Measurements from ENCODE around the gene KRT3. TPM values are rescaled to one million over a fixed set of nuclear protein-coding genes. Genes with fewer than 3 reads are reported as not detected.
"Not testable (repeated sequence)": the region's sequence is repeated elsewhere in the genome, so short reads cannot be mapped to it uniquely, and the experiment has no call there.

Gene KRT3
- total RNA-seq, 1 experiment from 2014 or later = not detected

- Histone ChIP-seq H3K27ac (ENCODE audit: low read length) (no peak overlapping the region), H3K9me3 (ENCODE audit: control insufficient read depth, insufficient read depth, low read depth, low read length) (no peaks in the 10 kb centered on the region), H3K4me3 (ENCODE audit: low read depth in 2 of 2, low read length in 2 of 2) (no peak overlapping the region), H3K36me3 (ENCODE audit: control insufficient read depth, insufficient read depth, low read length) (no peaks in the 10 kb centered on the region), H3K27me3 (ENCODE audit: control insufficient read depth, insufficient read depth, low read length) (no peaks in the 10 kb centered on the region), H3K4me1 (ENCODE audit: control insufficient read depth, insufficient read depth, low read length) (peaks cover 9% of the 10 kb centered on the region; the same call in 1 of the 2 replicates)
- ChIA-PET POLR2A (no interaction called here), CTCF (interaction anchor here (0.6 kb wide), 1 partner anchor 1167 kb away, joined by 7 read pairs; no protein-coding TSS in a partner anchor)
- TF ChIP-seq POLR2AphosphoS5 (IDR thresholded peaks at IDR 0.05; ENCODE audit: low read depth, low read length) (no peak), TCF7L2 (IDR thresholded peaks at IDR 0.05; ENCODE audit: low read depth, low read length) (no peak), SIN3A (IDR thresholded peaks at IDR 0.05; ENCODE audit: borderline replicate concordance, insufficient read depth, low read depth, low read length) (no peak)
- TF ChIP-seq, protein P1, sequence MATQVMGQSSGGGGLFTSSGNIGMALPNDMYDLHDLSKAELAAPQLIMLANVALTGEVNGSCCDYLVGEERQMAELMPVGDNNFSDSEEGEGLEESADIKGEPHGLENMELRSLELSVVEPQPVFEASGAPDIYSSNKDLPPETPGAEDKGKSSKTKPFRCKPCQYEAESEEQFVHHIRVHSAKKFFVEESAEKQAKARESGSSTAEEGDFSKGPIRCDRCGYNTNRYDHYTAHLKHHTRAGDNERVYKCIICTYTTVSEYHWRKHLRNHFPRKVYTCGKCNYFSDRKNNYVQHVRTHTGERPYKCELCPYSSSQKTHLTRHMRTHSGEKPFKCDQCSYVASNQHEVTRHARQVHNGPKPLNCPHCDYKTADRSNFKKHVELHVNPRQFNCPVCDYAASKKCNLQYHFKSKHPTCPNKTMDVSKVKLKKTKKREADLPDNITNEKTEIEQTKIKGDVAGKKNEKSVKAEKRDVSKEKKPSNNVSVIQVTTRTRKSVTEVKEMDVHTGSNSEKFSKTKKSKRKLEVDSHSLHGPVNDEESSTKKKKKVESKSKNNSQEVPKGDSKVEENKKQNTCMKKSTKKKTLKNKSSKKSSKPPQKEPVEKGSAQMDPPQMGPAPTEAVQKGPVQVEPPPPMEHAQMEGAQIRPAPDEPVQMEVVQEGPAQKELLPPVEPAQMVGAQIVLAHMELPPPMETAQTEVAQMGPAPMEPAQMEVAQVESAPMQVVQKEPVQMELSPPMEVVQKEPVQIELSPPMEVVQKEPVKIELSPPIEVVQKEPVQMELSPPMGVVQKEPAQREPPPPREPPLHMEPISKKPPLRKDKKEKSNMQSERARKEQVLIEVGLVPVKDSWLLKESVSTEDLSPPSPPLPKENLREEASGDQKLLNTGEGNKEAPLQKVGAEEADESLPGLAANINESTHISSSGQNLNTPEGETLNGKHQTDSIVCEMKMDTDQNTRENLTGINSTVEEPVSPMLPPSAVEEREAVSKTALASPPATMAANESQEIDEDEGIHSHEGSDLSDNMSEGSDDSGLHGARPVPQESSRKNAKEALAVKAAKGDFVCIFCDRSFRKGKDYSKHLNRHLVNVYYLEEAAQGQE (IDR thresholded peaks at IDR 0.05; ENCODE audit: insufficient read depth in 1 of 2, low read depth in 2 of 2, low read length in 1 of 2) = no peak
- TF ChIP-seq, protein P2, sequence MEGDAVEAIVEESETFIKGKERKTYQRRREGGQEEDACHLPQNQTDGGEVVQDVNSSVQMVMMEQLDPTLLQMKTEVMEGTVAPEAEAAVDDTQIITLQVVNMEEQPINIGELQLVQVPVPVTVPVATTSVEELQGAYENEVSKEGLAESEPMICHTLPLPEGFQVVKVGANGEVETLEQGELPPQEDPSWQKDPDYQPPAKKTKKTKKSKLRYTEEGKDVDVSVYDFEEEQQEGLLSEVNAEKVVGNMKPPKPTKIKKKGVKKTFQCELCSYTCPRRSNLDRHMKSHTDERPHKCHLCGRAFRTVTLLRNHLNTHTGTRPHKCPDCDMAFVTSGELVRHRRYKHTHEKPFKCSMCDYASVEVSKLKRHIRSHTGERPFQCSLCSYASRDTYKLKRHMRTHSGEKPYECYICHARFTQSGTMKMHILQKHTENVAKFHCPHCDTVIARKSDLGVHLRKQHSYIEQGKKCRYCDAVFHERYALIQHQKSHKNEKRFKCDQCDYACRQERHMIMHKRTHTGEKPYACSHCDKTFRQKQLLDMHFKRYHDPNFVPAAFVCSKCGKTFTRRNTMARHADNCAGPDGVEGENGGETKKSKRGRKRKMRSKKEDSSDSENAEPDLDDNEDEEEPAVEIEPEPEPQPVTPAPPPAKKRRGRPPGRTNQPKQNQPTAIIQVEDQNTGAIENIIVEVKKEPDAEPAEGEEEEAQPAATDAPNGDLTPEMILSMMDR (IDR thresholded peaks at IDR 0.05) = no peak
- BruUV-seq (replicated peaks) = no TSS peak
- no peak for DNase-seq (ENCODE audit: low read depth, low spot score)
- in situ Hi-C loops (cut with HindIII; ENCODE audit: low pct_unique_long_range_greater_than_20kb, low sequenced_read_pairs) = no loop called here
- no peak for ATAC-seq
- intact Hi-C loops (cut with micrococcal nuclease; ENCODE audit: unreplicated experiment) = no loop called here
Observed at GRCh38 chr12:52796839-52797528, 1.1 kb upstream of the KRT3 start.

DNA sequence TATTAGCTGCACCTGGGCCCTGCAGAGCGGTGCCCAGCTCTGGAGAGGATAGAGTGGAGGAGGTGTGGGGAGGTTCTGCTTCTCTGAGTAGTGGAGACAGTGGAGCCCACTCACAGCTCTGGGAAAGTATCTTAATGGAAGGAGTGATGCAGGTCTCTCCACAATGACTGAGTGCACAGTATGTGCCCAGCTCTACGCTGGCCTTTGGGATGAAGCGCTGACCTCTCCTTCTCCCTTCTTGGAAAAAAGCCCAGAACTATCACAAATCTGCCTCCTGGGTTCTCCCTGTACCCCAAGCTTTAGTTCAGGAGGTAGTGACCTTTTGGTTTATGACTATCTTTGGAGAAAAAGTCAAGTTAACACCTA is 495 bp upstream of the KRT3 start:
- DNase-seq (ENCODE audit: low read depth, low spot score) = no peak
- Histone ChIP-seq H3K27me3 (ENCODE audit: control insufficient read depth, insufficient read depth, low read length) (no peaks in the 10 kb centered on the region), H3K9me3 (ENCODE audit: control insufficient read depth, insufficient read depth, low read depth, low read length) (no peaks in the 10 kb centered on the region), H3K36me3 (ENCODE audit: control insufficient read depth, insufficient read depth, low read length) (no peaks in the 10 kb centered on the region), H3K27ac (ENCODE audit: low read length) (no peak overlapping the region), H3K4me3 (ENCODE audit: low read depth in 2 of 2, low read length in 2 of 2) (no peak overlapping the region), H3K4me1 (ENCODE audit: control insufficient read depth, insufficient read depth, low read length) (peaks cover 9% of the 10 kb centered on the region; the same call in 1 of the 2 replicates)
- no TSS peak for BruUV-seq (replicated peaks)
- no peak for TF ChIP-seq SIN3A (IDR thresholded peaks at IDR 0.05; ENCODE audit: borderline replicate concordance, insufficient read depth, low read depth, low read length)
- TF ChIP-seq POLR2AphosphoS5 (IDR thresholded peaks at IDR 0.05; ENCODE audit: low read depth, low read length) = no peak
- no peak for TF ChIP-seq TCF7L2 (IDR thresholded peaks at IDR 0.05; ENCODE audit: low read depth, low read length)
- TF ChIP-seq, protein P2 (IDR thresholded peaks at IDR 0.05) = no peak
- TF ChIP-seq, protein P1 (IDR thresholded peaks at IDR 0.05; ENCODE audit: insufficient read depth in 1 of 2, low read depth in 2 of 2, low read length in 1 of 2) = no peak
- no peak for ATAC-seq
- ChIA-PET POLR2A (no interaction called here), CTCF (interaction anchor here (0.6 kb wide), 1 partner anchor 1167 kb away, joined by 7 read pairs; no protein-coding TSS in a partner anchor)
- intact Hi-C loops (cut with micrococcal nuclease; ENCODE audit: unreplicated experiment) (no loop called here), in situ Hi-C loops (cut with HindIII; ENCODE audit: low pct_unique_long_range_greater_than_20kb, low sequenced_read_pairs) (no loop called here)

- intact Hi-C loops (cut with micrococcal nuclease; ENCODE audit: unreplicated experiment); H3K9me3 ChIP-seq (ENCODE audit: control insufficient read depth, insufficient read depth, low read depth, low read length); ATAC-seq; CTCF ChIA-PET; H3K27me3 ChIP-seq (ENCODE audit: control insufficient read depth, insufficient read depth, low read length); H3K4me3 ChIP-seq (ENCODE audit: low read depth in 2 of 2, low read length in 2 of 2); H3K4me1 ChIP-seq (ENCODE audit: control insufficient read depth, insufficient read depth, low read length); H3K27ac ChIP-seq (ENCODE audit: low read length); POLR2A ChIA-PET; in situ Hi-C loops (cut with HindIII; ENCODE audit: low pct_unique_long_range_greater_than_20kb, low sequenced_read_pairs); H3K36me3 ChIP-seq (ENCODE audit: control insufficient read depth, insufficient read depth, low read length); DNase-seq (ENCODE audit: low read depth, low spot score); BruUV-seq (replicated peaks): not testable (repeated sequence)
Observed at GRCh38 chr12:52795332-52795674, 614 bp downstream of the KRT3 start.

All from Panc1 (cell line).